HepG2 (cell line): ENCODE results near the gene NUP153. TPM values are rescaled to one million over a fixed set of nuclear protein-coding genes. Genes with fewer than 3 reads are reported as not detected.

Experiments used
- ATAC-seq: fragments of 200-7000 bp; cut with Tn5 transposase; 3 replicates; pipeline ENCODE4 v1.9.1; 2020; ENCODE audit warnings: mild to moderate bottlenecking, moderate library complexity
- BruUV-seq: library from RNA; stranded (reverse); fragments of 400-500 nt; replicated peaks from 2 replicates; lab custom pipeline; 2021; lab: Mats Ljungman, UMichigan
- CTCF ChIA-PET: fragments of 300-600 bp; formaldehyde crosslinking; extraction: SDS; loops from one replicate; lab custom pipeline; 2021; ENCODE audit warnings: low total read pairs, inconsistent platforms, low intra/inter-chr PET ratio; lab: Yijun Ruan, JAX
- POLR2A ChIA-PET: fragments of 350-600 bp; sonication (Branson Sonifier 250); formaldehyde crosslinking; loops from one replicate; lab custom pipeline; 2020; ENCODE audit warnings: antibody characterized with exemption, inconsistent platforms; lab: Yijun Ruan, JAX
- DNase-seq: peaks from one replicate; pipeline ENCODE4 v3.0.0-alpha.2; 2015; ENCODE audit warnings: low spot score
- FAIRE-seq: peaks from 3 replicates; lab custom pipeline; 2011; peaks lifted over from hg19 to GRCh38; lab: Jason Lieb, UNC
- H2AFZ ChIP-seq: one replicate; pipeline ENCODE4 v1.6.1; 2011; ENCODE audit warnings: low read length, inconsistent platforms
- H3K27ac ChIP-seq: fragments of 300-600 bp; 3 replicates; pipeline ENCODE4 v1.8.0; 2011; ENCODE audit warnings: mixed run types, mild to moderate bottlenecking, mixed read lengths, low read length, inconsistent platforms; ENCODE audit not compliant: insufficient read depth; ENCODE audit errors: extremely low read length
- H3K27me3 ChIP-seq, 2 experiments: fragments of 200-600 bp in 1 of 2; 2 replicates in 1 of 2; 3 replicates in 1 of 2; pipeline versions ENCODE4 v1.6.0 to v1.8.0; 2011; ENCODE audit warnings: low read length in 2 of 2, mild to moderate bottlenecking in 2 of 2, moderate library complexity in 2 of 2, inconsistent platforms in 1 of 2; ENCODE audit not compliant: insufficient read depth in 2 of 2, control insufficient read depth in 1 of 2
- H3K36me3 ChIP-seq, 2 experiments: fragments of 200-600 bp in 1 of 2; replicated peaks in 1 of 2; 2 replicates in 1 of 2; 3 replicates in 1 of 2; pipeline versions ENCODE4 v1.5.1 to v1.8.0; 2011; ENCODE audit warnings: low read length in 2 of 2, inconsistent platforms in 1 of 2; ENCODE audit not compliant: insufficient read depth in 2 of 2, control insufficient read depth in 1 of 2
- H3K4me1 ChIP-seq: 2 replicates; pipeline ENCODE4 v1.5.1; 2012; ENCODE audit warnings: low read length, inconsistent platforms; ENCODE audit not compliant: insufficient read depth
- H3K4me2 ChIP-seq: 2 replicates; pipeline ENCODE4 v1.6.0; 2011; ENCODE audit warnings: low read depth, low read length, inconsistent platforms
- H3K4me3 ChIP-seq, 3 experiments: fragments of 200-600 bp in 1 of 3; sonication (generic), shearing (Covaris generic) in 1 of 3; replicated peaks in 1 of 3; 2 replicates each; pipeline ENCODE4 v1.5.1; 2011 to 2016; ENCODE audit warnings: low read length in 3 of 3, inconsistent platforms in 2 of 3, low read depth in 2 of 3, mild to moderate bottlenecking in 2 of 3, control low read depth in 1 of 3, mixed read lengths in 1 of 3; ENCODE audit not compliant: insufficient read depth in 1 of 3
- H3K79me2 ChIP-seq: one replicate; pipeline ENCODE4 v1.6.1; 2011; ENCODE audit warnings: low read length, inconsistent platforms; ENCODE audit not compliant: insufficient read depth
- H3K9ac ChIP-seq: 2 replicates; pipeline ENCODE4 v1.6.0; 2011; ENCODE audit warnings: mild to moderate bottlenecking, low read depth, low read length, inconsistent platforms; ENCODE audit not compliant: insufficient read depth
- H3K9me3 ChIP-seq: 2 replicates; pipeline ENCODE4 v1.5.1; 2012; ENCODE audit warnings: mild to moderate bottlenecking, low read length
- H4K20me1 ChIP-seq: 2 replicates; pipeline ENCODE4 v1.6.0; 2011; ENCODE audit warnings: inconsistent platforms, mild to moderate bottlenecking, low read length, moderate library complexity; ENCODE audit not compliant: insufficient read depth
- CEBPG ChIP-seq: IDR thresholded peaks from 2 replicates; pipeline ENCODE4 v1.6.1; 2016
- DBP ChIP-seq: sonication (generic); formaldehyde crosslinking; IDR thresholded peaks from 2 replicates; pipeline ENCODE4 v1.4.0; 2020; ENCODE audit warnings: missing genetic modification reagents; ENCODE audit errors: not compliant biosample characterization
- ERF ChIP-seq: IDR thresholded peaks from 2 replicates; pipeline ENCODE4 v1.6.1; 2018; ENCODE audit warnings: missing biosample characterization, missing genetic modification reagents
- HIC2 ChIP-seq: sonication (generic); formaldehyde crosslinking; IDR thresholded peaks from 2 replicates; pipeline ENCODE4 v1.9.0; 2022; ENCODE audit warnings: low read depth, missing genetic modification reagents
- IRF2 ChIP-seq: IDR thresholded peaks from 2 replicates; pipeline ENCODE4 v1.6.1; 2018; ENCODE audit warnings: missing genetic modification reagents, missing compliant biosample characterization
- NPAS2 ChIP-seq: sonication (generic); formaldehyde crosslinking; IDR thresholded peaks from 2 replicates; pipeline ENCODE4 v1.8.0; 2022; ENCODE audit warnings: mild to moderate bottlenecking, missing genetic modification reagents, borderline replicate concordance
- PATZ1 ChIP-seq: sonication (generic); formaldehyde crosslinking; IDR thresholded peaks from 2 replicates; pipeline ENCODE4 v1.4.0; 2020; ENCODE audit warnings: missing genetic modification reagents
- PHF5A ChIP-seq: IDR thresholded peaks from one replicate; pipeline ENCODE4 v1.6.1; 2018; ENCODE audit warnings: low read depth, missing genetic modification reagents; ENCODE audit not compliant: unreplicated experiment
- SOX13 ChIP-seq, 3 experiments: fragments of 450-650 bp in 1 of 3; sonication (generic) in 1 of 3; formaldehyde crosslinking in 1 of 3; IDR thresholded peaks in 2 of 3; conservative IDR thresholded peaks in 1 of 3; 2 replicates each; pipeline versions ENCODE4 v1.5.0 to v1.6.1; 2016 to 2020; ENCODE audit warnings: antibody characterized with exemption in 1 of 3, mild to moderate bottlenecking in 1 of 3, missing compliant biosample characterization in 1 of 3, missing genetic modification reagents in 1 of 3, moderate library complexity in 1 of 3
- WIZ ChIP-seq: sonication (generic); formaldehyde crosslinking; IDR thresholded peaks from 2 replicates; pipeline ENCODE4 v1.5.1; 2020; ENCODE audit warnings: mild to moderate bottlenecking, missing genetic modification reagents
- ZNF232 ChIP-seq: sonication (generic); formaldehyde crosslinking; IDR thresholded peaks from 2 replicates; pipeline ENCODE4 v1.4.0; 2020; ENCODE audit warnings: missing genetic modification reagents, borderline replicate concordance
- ZNF460 ChIP-seq: sonication (generic); formaldehyde crosslinking; IDR thresholded peaks from 2 replicates; pipeline ENCODE4 v1.5.1; 2020; ENCODE audit warnings: missing genetic modification reagents, mild to moderate bottlenecking, borderline replicate concordance
- ZNF724P ChIP-seq: sonication (generic); formaldehyde crosslinking; IDR thresholded peaks from 2 replicates; pipeline ENCODE4 v1.8.0; 2022; ENCODE audit warnings: missing genetic modification reagents, borderline replicate concordance
- ZNF75D ChIP-seq: sonication (generic); formaldehyde crosslinking; IDR thresholded peaks from 2 replicates; pipeline ENCODE4 v1.8.1; 2023; ENCODE audit warnings: missing genetic modification reagents, mild to moderate bottlenecking, borderline replicate concordance
- ZNF83 ChIP-seq: sonication (generic); formaldehyde crosslinking; IDR thresholded peaks from 2 replicates; pipeline ENCODE4 v1.4.0; 2020; ENCODE audit warnings: missing genetic modification reagents, mild to moderate bottlenecking, borderline replicate concordance
- ZNF883 ChIP-seq: sonication (generic); formaldehyde crosslinking; IDR thresholded peaks from 2 replicates; pipeline ENCODE4 v1.5.1; 2020; ENCODE audit warnings: mild to moderate bottlenecking, missing genetic modification reagents; ENCODE audit errors: not compliant biosample characterization
- ZSCAN21 ChIP-seq: sonication (generic); formaldehyde crosslinking; IDR thresholded peaks from 2 replicates; pipeline ENCODE4 v1.8.0; 2022; ENCODE audit warnings: mild to moderate bottlenecking, missing genetic modification reagents, moderate library complexity, borderline replicate concordance
- WGBS: methylation state at CpG from one replicate; pipeline ENCODE4 v1.1.6; 2017; ENCODE audit warnings: low lambda C conversion rate; 5-methylcytosine and 5-hydroxymethylcytosine counted together
- in situ Hi-C: cut with HindIII; loops from 2 replicates; pipeline ENCODE4 v1.10.0; 2017; ENCODE audit warnings: low pct_unique_long_range_greater_than_20kb; ENCODE audit not compliant: extremely low pct_ligation_motif_present
- intact Hi-C: fragments of 100-400 bp; cut with micrococcal nuclease; formaldehyde crosslinking; loops from one replicate; pipeline ENCODE4 v1.10.0; 2022; ENCODE audit not compliant: unreplicated experiment
- polyA plus RNA-seq, 8 experiments: library from polyadenylated mRNA; depleted of rRNA in 3 of 8; stranded (reverse) in 7 of 8; unstranded in 1 of 8; fragments of >200 nt; fragmentation: Illumina TruSeq in 4 of 8; extraction: Trizol in 4 of 8; gene quantifications; 2 replicates each; pipeline versions ENCODE4 v1.2.1 to v1.2.3, GENCODE V29; 2011 to 2016; ENCODE audit warnings: low read depth in 4 of 8, missing spikeins in 1 of 8, mixed read lengths in 1 of 8; ENCODE audit not compliant: insufficient read depth in 1 of 8
- total RNA-seq, 5 experiments: library from RNA; depleted of rRNA; stranded (reverse); fragments of >200 nt; fragmentation: Illumina TruSeq; extraction: Trizol; gene quantifications; 2 replicates each; pipeline ENCODE4 v1.2.3, GENCODE V29; 2016; ENCODE audit warnings: low read depth in 1 of 5
- TF ChIP-seq, protein P1 (sequence below): sonication (generic); formaldehyde crosslinking; conservative IDR thresholded peaks from 2 replicates; pipeline ENCODE4 v1.8.1; 2023; ENCODE audit warnings: missing genetic modification reagents

The NUP153 gene
- total and polyA plus RNA-seq, 2 of the 13 experiments (the other 11 are each of a cell fraction or from before 2014, with no cell fraction given) = 29.8 to 55.2 TPM

GRCh38 chr6:17621003-17621402 lies 85.7 kb downstream of the NUP153 start (continued):
- TF ChIP-seq WIZ (CRISPR knock-in tag) = no peak
- TF ChIP-seq ZNF83 (CRISPR knock-in tag) = no peak
- TF ChIP-seq PHF5A = no peak

DNA sequence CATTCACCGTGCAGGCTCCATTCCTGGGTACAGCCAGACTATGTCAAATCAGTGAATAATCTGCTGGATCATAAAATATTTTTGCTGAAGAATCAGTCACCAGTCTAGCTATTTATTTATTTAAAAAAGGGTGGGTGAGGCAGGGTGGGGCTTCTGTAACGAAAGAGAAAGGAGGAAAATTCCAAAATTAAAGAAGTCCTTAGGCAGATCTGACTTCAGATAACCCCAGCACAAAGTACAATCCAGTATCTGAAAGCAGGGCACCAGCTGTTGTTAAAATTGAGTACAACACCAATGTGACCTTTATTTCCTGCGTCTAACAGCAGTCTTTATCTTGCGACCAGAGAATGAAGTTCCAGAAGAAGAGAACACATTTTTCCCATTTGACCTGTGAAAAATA lies 90.9 kb downstream of the NUP153 start:
- H3K4me1 ChIP-seq = peaks cover 16% of the 10 kb centered on the region
- H3K36me3 ChIP-seq = peaks cover 8 to 37% of the 10 kb centered on the region in 2 experiments
- POLR2A ChIA-PET = no interaction called here
- no peak overlapping the region for H2AFZ ChIP-seq
- FAIRE-seq (no peak), DNase-seq (no peak), ATAC-seq (no peak)
- TF ChIP-seq ZNF460 (CRISPR knock-in tag) (no peak), PATZ1 (CRISPR knock-in tag) (no peak), ERF (CRISPR knock-in tag) (no peak), ZNF232 (no peak), ZNF883 (CRISPR knock-in tag) (no peak), NPAS2 (CRISPR knock-in tag) (no peak), ZNF724P (CRISPR knock-in tag) (no peak), IRF2 (CRISPR knock-in tag) (no peak), SOX13 (IDR thresholded peaks at IDR 0.05) (no peak), SOX13 (CRISPR knock-in tag; conservative IDR thresholded peaks at IDR 0.05 in 1 of 2, IDR thresholded peaks at IDR 0.05 in 1 of 2) (no peak), DBP (no peak), CEBPG (CRISPR knock-in tag) (no peak), WIZ (CRISPR knock-in tag) (no peak), ZSCAN21 (CRISPR knock-in tag) (no peak), ZNF75D (CRISPR knock-in tag) (no peak), HIC2 (CRISPR knock-in tag) (no peak)
- TF ChIP-seq, protein P1, sequence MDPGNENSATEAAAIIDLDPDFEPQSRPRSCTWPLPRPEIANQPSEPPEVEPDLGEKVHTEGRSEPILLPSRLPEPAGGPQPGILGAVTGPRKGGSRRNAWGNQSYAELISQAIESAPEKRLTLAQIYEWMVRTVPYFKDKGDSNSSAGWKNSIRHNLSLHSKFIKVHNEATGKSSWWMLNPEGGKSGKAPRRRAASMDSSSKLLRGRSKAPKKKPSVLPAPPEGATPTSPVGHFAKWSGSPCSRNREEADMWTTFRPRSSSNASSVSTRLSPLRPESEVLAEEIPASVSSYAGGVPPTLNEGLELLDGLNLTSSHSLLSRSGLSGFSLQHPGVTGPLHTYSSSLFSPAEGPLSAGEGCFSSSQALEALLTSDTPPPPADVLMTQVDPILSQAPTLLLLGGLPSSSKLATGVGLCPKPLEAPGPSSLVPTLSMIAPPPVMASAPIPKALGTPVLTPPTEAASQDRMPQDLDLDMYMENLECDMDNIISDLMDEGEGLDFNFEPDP = no peak
- peaks cover 9% of the 10 kb centered on the region for H3K79me2 ChIP-seq
- H3K27me3 ChIP-seq = no peaks in the 10 kb centered on the region
- no TSS peak for BruUV-seq
- no peaks in the 10 kb centered on the region for H3K9me3 ChIP-seq
- in situ Hi-C loops = no loop called here
- no peak overlapping the region for H3K27ac ChIP-seq
- CTCF ChIA-PET = no interaction called here
- H4K20me1 ChIP-seq = no peaks in the 10 kb centered on the region
- no peak overlapping the region for H3K9ac ChIP-seq
- no peak overlapping the region for H3K4me2 ChIP-seq
- intact Hi-C loops = no loop called here
- 96% methylated on average over 4 of the region's 4 CpGs for WGBS
- no peak overlapping the region for H3K4me3 ChIP-seq
